Measurements from ENCODE around the gene DENND5B.

DNA sequence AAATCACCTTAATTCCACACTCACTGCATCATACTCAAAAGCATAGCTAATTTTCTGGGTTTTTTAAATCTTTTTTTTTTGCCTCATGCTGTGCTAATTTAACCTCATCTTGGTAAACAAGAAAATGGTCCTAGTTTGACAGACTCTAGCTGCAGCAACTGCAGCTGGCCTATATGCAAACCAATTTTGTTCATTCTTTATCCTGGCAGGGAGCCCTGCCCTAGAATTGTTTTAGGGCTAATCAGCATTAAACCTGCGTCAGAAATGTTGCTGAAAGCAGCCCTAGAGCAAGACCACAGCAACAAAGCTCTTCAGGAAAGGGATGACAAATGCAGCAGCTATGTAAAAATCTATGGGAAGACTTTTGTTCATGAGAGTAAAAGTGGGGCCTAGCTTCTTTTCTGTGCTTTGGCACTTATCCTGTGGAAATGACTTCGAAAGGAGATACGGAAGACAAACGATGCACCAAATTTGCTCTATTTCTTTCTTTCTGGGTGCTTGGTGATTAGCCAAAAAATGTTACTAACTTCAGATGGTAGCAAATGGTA lies 72.2 kb downstream of the DENND5B start:
- TF ChIP-seq, protein P1, sequence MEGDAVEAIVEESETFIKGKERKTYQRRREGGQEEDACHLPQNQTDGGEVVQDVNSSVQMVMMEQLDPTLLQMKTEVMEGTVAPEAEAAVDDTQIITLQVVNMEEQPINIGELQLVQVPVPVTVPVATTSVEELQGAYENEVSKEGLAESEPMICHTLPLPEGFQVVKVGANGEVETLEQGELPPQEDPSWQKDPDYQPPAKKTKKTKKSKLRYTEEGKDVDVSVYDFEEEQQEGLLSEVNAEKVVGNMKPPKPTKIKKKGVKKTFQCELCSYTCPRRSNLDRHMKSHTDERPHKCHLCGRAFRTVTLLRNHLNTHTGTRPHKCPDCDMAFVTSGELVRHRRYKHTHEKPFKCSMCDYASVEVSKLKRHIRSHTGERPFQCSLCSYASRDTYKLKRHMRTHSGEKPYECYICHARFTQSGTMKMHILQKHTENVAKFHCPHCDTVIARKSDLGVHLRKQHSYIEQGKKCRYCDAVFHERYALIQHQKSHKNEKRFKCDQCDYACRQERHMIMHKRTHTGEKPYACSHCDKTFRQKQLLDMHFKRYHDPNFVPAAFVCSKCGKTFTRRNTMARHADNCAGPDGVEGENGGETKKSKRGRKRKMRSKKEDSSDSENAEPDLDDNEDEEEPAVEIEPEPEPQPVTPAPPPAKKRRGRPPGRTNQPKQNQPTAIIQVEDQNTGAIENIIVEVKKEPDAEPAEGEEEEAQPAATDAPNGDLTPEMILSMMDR (IDR thresholded peaks at IDR 0.05) = no peak
- TF ChIP-seq POLR2A (IDR thresholded peaks at IDR 0.05) = no peak
